GM06990 (cell line): ENCODE data around the gene SMYD4.

Experiments used
- DNase-seq: peaks from one replicate; pipeline ENCODE4 v3.0.0-alpha.2; 2011; ENCODE audit not compliant: insufficient read length; ENCODE audit errors: extremely low read depth
- H3K27me3 ChIP-seq: replicated peaks from 2 replicates; pipeline ENCODE4 v1.6.0; 2011; ENCODE audit warnings: low read length; ENCODE audit not compliant: control insufficient read depth, insufficient read depth
- H3K36me3 ChIP-seq: 2 replicates; pipeline ENCODE4 v1.5.1; 2011; ENCODE audit warnings: low read length; ENCODE audit not compliant: control insufficient read depth, insufficient read depth
- H3K4me3 ChIP-seq: replicated peaks from 2 replicates; pipeline ENCODE4 v1.5.1; 2011; ENCODE audit warnings: low read depth, mild to moderate bottlenecking, control low read depth, low read length
- CTCF ChIP-seq: IDR thresholded peaks from 2 replicates; pipeline ENCODE4 v1.5.1; 2011; ENCODE audit warnings: low read length, control low read depth, mild to moderate bottlenecking, inconsistent platforms; ENCODE audit not compliant: insufficient read depth, poor library complexity, severe bottlenecking

Gene SMYD4

GRCh38 chr17:1787301-1787902, 42.3 kb downstream of the SMYD4 start:
- TF ChIP-seq CTCF: no peak
- DNase-seq: no peak
- Histone ChIP-seq H3K4me3 (no peak overlapping the region), H3K36me3 (peaks cover 2% of the 10 kb centered on the region), H3K27me3 (no peaks in the 10 kb centered on the region)

GRCh38 chr17:1786708-1787107, 43.0 kb downstream of the SMYD4 start:
- DNase-seq: no peak
- Histone ChIP-seq H3K27me3 (no peaks in the 10 kb centered on the region), H3K4me3 (no peak overlapping the region), H3K36me3 (peaks cover 7% of the 10 kb centered on the region)
- TF ChIP-seq CTCF: no peak

- Histone ChIP-seq H3K27me3 (no peaks in the 10 kb centered on the region), H3K4me3 (no peak overlapping the region), H3K36me3 (peaks cover 7% of the 10 kb centered on the region)
- TF ChIP-seq CTCF: no peak
- no peak for DNase-seq
Measured at GRCh38 chr17:1785930-1786329, 43.8 kb downstream of the SMYD4 start.

GRCh38 chr17:1783834-1784611, 45.7 kb downstream of the SMYD4 start:
- Histone ChIP-seq H3K4me3 (no peak overlapping the region), H3K27me3 (no peaks in the 10 kb centered on the region), H3K36me3 (peaks cover 7% of the 10 kb centered on the region)
- TF ChIP-seq CTCF: peak; percentile 52
- no peak for DNase-seq

GRCh38 chr17:1783271-1783670, 46.4 kb downstream of the SMYD4 start:
- peaks cover 7% of the 10 kb centered on the region for H3K36me3 ChIP-seq
- no peaks in the 10 kb centered on the region for H3K27me3 ChIP-seq

More at GRCh38 chr17:1783271-1783670, 46.4 kb downstream of the SMYD4 start:
- no peak for TF ChIP-seq CTCF
- H3K4me3 ChIP-seq: no peak overlapping the region
- no peak for DNase-seq
